ENCODE data around the gene TXNRD1. TPM values are rescaled to one million over a fixed set of nuclear protein-coding genes. Genes with fewer than 3 reads are reported as not detected.
A peak's percentile ranks its signal among the peaks of the same experiment; 100 is the strongest.

The TXNRD1 gene
- total and polyA plus RNA-seq, 12 donors, result 53.9 to 487 (median 290) TPM

DNA sequence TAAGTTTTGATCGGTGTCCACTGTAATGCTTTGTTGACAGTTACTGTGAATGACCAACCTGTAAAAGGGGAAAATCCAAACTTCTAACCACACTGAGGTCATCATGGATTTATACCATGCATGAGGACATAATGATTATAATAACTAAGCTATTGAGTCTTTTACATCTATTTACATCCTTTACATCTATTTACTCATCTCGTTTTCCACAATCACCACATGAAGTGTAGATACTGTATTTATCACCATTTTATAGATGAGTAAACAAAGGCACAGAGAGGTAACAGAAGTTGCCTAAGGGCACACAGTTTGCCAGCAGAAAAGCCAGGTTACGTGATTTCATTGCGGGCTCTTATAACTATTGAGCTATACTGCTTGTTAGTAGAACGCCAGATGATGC lies 60.1 kb downstream of the TXNRD1 start:
- peaks cover 4 to 32% of the 10 kb centered on the region in 2 donors for H3K4me1 ChIP-seq (replicated peaks in 1 of 2)
- H3K9me3 ChIP-seq (replicated peaks in 1 of 3), result no peaks in the 10 kb centered on the region
- TF ChIP-seq POLR2A (IDR thresholded peaks at IDR 0.05) (no peak), CTCF (IDR thresholded peaks at IDR 0.05) (no peak)
- WGBS, 4 donors, result 71 to 85% (median 77%) methylated on average over 5 of the region's 5 CpGs
- H3K27me3 ChIP-seq, result no peaks in the 10 kb centered on the region
- no peaks in the 10 kb centered on the region for H3K36me3 ChIP-seq (replicated peaks in 1 of 2)
- peak overlapping the region in 3 of 5 donors; percentile 27 to 61 (median 56) for H3K27ac ChIP-seq
- no peak for DNase-seq
- H3K4me3 ChIP-seq, result no peak overlapping the region
- intact Hi-C loops (cut with DNase I), result no loop called here

GRCh38 chr12:104276273-104277131 lies 60.9 kb downstream of the TXNRD1 start:
- Histone ChIP-seq H3K4me3 (peak overlapping the region in 1 of 4 donors; percentile 17), H3K4me1 (replicated peaks in 1 of 2) (peaks cover 4 to 40% of the 10 kb centered on the region in 2 donors), H3K27me3 (no peaks in the 10 kb centered on the region), H3K27ac (peak overlapping the region; percentile 42 to 85 (median 61)), H3K36me3 (replicated peaks in 1 of 2) (no peaks in the 10 kb centered on the region), H3K9me3 (replicated peaks in 1 of 3) (no peaks in the 10 kb centered on the region)
- 74 to 83% (median 80%) methylated on average over 8 of the region's 8 CpGs for WGBS, 4 donors
- intact Hi-C loops (cut with DNase I), result no loop called here
- TF ChIP-seq POLR2A (IDR thresholded peaks at IDR 0.05), result no peak
- TF ChIP-seq CTCF (IDR thresholded peaks at IDR 0.05), result no peak
- DNase-seq, result no peak

GRCh38 chr12:104279164-104279563 lies 63.6 kb downstream of the TXNRD1 start:
- no peaks in the 10 kb centered on the region for H3K9me3 ChIP-seq (replicated peaks in 1 of 3)

More at GRCh38 chr12:104279164-104279563, 63.6 kb downstream of the TXNRD1 start:
- H3K27ac ChIP-seq, result peak overlapping the region in 3 of 5 donors; percentile 67 to 85 (median 77)
- no peaks in the 10 kb centered on the region for H3K36me3 ChIP-seq (replicated peaks in 1 of 2)
- TF ChIP-seq POLR2A (IDR thresholded peaks at IDR 0.05) (no peak), CTCF (IDR thresholded peaks at IDR 0.05) (no peak)
- no peaks in the 10 kb centered on the region for H3K27me3 ChIP-seq
- no peak for DNase-seq
- intact Hi-C loops (cut with DNase I), result no loop called here
- H3K4me1 ChIP-seq (replicated peaks in 1 of 2), result peaks cover 4 to 47% of the 10 kb centered on the region in 2 donors
- peak overlapping the region in 1 of 4 donors; percentile 31 for H3K4me3 ChIP-seq
